ELF-1 (cell line): ENCODE measurements around the gene EHD3.

Source experiments
- DNase-seq: peaks from one replicate; pipeline ENCODE4 v3.0.0-alpha.2; 2016; ENCODE audit warnings: low read depth, low spot score

The EHD3 gene

DNA sequence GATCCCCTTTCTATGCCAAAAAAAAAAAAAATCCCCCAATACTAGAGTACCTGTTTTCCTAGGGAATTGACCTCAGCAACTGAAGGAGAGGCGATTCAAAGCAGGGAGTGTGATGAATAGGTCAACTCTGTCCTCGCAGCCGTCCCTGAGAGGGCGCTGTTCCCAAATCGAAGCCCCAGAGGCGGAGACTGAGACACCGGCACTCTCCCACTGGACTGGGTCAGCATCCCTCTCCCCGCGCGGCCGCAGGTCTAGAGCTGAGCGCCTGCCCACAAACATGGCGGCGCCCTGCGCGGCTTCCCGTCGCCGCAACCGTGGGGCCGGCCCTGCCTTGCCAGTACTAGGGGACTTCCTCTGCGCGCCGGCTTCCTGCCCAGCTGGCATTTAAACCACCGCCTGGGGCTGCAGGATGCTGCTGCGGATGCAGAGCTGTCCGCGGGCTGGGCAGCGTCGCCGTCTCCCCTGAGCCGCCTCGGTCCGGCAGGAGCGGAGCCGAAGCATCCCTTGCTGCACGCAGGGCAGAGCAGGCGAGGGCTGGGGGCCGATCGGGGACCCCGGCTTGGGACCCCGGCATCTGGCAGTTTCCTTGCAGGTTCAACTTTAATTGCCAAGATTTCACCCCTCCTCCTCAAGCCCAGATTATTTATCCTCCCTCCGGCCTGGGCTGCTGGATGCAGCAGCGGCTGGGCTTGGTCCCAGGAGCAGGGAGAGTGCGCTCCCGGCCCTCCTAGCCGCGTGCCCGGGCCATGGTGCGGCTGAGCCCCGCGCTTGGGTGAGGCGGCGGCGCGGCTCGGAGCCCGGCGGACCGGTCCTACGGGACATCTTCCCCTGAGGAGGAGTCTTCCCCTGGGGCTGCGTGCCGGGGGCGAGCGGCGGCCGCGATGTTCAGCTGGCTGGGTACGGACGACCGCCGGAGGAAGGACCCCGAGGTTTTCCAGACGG, at the start of gene EHD3:
Gene EHD3 (plus strand): TSS at position 412 of the 942 bp plus-strand sequence. CDS start 470 bp downstream, at position 882.
- peak; percentile 99 for DNase-seq

- DNase-seq, result no peak
Observed at GRCh38 chr2:31187166-31187565, 46.8 kb upstream of the EHD3 start.

DNA sequence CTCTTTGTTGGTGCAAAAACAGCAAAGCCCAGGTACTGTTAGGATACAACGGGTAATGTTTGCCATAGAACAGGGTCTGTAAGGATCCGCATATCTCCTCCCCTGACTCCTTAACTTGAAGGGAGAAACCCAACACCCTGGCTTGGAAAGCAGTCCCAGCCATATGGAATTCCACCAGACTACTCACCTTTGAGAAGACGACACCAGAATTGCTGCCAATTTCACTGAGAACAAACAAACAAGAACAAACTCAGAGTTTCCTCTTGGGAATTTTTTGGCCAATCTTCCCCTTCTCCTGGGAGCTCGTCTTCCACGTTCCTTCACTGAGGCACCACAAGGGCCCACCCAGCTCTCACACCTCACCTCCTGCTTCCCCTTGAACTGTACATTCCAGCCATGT, 45.8 kb upstream of the EHD3 start:
- no peak for DNase-seq

GRCh38 chr2:31189141-31189540, 44.8 kb upstream of the EHD3 start:
- DNase-seq, result no peak

DNA sequence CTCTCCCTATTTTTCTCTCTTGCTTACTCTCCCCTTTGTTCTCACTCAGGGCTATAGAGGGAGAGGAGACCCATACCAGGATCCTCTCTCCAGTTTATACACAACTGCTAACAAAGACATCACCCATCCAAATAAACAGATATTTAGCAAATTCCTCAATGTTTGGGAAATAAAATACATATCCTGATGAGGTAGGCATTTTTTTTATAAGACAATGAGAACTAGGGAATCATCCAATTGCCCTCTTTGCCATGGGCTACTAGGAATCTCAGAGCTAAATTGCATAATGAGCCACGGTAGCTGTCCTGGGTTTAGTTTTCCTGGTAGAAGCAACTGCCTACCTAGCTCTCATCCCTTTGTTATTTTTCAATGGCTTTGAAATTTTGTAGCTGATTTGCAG, 43.8 kb upstream of the EHD3 start:
- DNase-seq, result no peak

GRCh38 chr2:31191931-31192330, 42.0 kb upstream of the EHD3 start:
- DNase-seq, result no peak

DNA sequence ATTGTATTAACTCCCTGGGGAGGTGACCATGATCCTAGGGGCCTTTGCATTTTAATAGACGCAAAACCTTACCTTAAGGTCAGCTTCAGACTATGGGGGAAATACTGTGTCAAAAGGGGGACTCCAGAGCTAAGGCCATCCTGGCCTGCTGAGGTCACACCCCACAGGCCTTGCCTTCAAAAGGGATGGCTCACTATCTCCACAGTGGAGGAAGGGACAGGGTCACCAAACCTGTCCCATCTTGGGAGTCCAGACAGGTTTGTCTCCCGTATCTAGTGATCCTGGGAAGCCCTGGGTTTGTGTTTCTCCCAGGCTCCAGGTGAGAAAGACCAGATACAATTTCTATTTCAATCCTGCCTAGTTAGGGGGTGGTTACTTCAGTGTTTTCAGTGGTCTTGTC, 41.6 kb upstream of the EHD3 start:
- DNase-seq, result no peak

DNA sequence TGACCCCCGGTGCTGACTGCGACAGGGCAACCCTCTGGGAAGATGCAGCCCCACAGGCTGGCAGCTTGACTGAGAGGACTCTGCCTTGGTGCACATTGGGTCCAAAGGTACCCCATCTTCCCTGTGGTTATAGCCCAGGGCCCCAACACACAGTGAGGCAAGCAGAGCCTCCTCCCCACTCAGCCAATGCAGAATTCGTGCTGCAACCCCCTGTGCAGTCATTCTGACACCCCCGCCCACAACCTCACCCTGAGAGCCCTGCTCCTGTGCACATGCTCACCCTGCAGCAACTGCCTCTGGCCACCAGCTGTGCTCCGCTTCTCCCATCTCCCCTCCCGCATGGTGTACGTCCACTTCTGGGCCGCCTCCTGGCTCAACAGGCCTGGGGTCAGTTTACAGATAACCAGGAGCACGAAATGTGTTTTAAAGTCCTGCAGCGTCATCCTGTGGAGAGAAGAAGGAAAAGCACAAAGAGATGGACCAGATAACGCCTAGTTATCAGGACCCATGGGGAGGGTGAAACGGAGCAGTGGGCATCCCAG, 41.0 kb upstream of the EHD3 start:
- DNase-seq, result peak; percentile 41

DNA sequence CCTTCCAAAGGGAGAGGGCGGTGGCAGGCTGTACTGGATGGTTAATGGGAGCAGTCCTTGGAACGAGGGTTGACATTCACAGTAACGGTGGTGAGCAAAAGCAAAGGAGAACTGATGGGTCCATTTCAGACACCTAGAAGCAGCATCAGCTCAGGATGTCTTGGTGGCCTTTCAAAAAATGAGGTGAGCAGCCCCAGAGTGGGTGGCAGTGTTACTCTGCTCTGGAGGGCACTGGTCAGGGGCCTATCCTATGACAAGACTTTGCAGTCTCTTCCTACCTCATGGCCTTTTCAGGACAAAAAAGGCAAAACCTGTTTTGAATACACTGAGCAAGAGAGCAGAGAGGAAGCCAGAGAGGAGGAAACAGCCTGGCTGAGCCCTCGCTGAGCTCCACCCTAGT, 40.1 kb upstream of the EHD3 start:
- no peak for DNase-seq

GRCh38 chr2:31196622-31197021, 37.3 kb upstream of the EHD3 start:
- DNase-seq, result no peak

DNA sequence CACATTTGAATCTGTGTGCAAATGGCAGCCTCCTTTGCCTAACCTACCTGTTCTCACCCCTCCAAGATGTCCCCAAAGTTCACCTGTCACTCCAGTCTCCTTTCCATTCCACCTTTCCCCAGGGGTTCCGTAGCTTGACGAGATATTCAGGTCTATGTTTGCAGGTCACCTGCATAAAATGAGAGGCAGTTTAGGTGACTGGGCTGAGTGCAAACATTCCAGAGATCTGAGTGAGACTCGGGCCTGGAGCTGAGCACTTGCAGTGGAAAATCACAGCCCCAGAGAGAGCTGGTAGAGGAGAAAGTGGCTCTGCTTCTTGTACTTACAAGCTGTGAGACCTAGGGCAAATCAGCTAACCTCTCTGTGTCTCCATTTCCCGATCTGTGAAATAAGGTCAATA, 36.8 kb upstream of the EHD3 start:
- peak; percentile 22 for DNase-seq

DNA sequence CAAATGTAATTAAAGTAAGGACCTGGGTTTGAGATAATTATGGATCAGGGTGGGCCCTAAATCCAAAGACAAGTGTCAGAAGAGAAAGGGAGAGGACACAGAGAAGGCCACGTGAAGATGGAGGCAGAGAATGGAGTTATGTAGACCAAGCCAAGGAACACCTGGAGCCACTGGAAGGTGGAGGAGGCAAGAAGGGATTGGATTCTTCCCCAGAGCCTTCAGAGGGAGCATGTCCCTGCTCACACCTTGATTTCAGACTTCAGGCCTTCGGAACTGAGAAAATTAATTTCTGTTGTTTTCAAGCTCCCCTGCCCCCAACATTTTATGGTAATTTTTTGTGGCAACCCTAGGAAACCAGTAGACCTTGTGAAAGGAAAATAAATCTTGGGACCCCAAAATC, 36.3 kb upstream of the EHD3 start:
- no peak for DNase-seq

DNA sequence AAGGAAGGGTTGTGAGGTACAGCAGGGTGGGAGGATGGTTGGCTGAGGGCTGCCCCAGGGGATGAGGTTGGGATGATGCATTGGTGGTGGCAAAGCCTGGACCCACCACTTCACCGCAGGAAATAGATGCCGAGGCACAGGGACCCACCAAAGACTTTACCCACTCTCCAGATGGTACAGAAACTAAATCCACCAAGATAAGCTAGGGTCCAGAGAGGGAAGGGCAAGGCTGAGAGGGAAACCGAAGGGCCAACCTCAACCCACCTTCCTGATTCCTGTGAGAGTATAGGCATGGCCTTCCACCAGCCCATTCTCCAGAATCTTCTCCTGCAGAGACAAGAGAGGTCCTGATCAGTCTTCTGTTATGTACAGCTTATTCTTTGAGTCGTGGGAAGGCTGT, 34.7 kb upstream of the EHD3 start:
- no peak for DNase-seq

GRCh38 chr2:31200972-31201371, 33.0 kb upstream of the EHD3 start:
- no peak for DNase-seq

- DNase-seq, result no peak
Observed at GRCh38 chr2:31202041-31202440, 31.9 kb upstream of the EHD3 start.

GRCh38 chr2:31202833-31203232, 31.1 kb upstream of the EHD3 start:
- no peak for DNase-seq

DNA sequence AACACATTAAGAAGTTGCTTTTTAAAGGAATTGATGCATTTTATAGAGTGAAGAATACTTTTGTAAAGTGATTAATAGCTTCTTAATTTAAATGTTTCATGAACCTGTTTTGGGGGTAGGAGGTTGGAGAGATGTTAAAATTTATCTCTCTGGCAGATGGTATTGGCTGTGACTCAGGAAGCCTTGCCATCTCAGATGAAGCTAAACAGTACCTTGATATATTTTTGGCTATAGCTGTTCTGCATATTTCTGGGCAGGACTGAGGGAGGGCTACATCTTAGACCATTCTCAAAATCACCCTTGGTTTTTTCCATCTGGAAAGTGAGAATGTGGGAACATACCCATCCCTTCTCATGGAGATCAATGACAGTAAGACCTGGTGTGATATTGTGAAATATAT, 30.0 kb upstream of the EHD3 start:
- no peak for DNase-seq

- DNase-seq, result no peak
Observed at GRCh38 chr2:31204783-31205182, 29.2 kb upstream of the EHD3 start.

- DNase-seq, result no peak
Observed at GRCh38 chr2:31205186-31205585, 28.8 kb upstream of the EHD3 start.

DNA sequence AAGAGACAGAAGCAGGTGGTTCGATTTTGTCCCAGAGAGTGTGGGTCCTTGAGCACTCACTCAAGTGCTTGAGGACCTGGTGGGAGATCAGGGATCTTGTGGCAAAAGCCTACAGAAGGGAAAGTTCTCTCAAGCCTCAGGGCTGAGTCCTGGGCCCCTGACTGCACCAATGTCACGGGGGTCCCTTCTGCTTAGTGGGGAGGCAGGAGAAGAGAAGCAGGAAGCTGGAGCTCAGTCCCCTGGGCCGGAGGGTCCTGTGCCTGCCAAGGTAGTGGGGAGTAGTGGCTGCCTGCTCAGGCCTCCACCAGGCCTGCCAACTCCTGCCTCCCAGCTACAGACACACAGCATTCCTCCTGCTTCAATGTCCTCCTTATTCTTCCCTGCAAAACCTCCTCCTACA, 28.3 kb upstream of the EHD3 start:
- no peak for DNase-seq

DNA sequence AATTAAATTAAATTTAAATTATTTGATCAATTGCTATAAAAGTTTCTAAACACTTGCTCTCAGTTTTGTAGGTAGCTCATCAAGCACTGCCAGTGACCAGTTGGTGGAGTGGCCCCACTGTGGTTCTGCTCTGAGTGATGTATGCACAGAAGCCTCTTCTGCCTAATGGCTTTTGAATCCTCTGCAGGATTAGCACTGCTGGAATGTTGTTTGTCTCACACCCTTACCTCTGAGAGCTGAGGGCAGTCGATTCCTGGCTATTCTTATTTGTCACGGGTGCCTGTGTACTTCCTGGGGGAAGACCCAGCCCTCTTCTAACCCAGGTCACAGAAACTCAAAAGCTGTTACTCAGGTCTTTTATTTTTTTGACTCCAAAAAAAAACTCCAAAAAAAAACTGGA, 26.2 kb upstream of the EHD3 start:
- DNase-seq, result peak; percentile 65

GRCh38 chr2:31208240-31208639, 25.7 kb upstream of the EHD3 start:
- no peak for DNase-seq
